G401.6 (cell line): ENCODE results near the gene AMDHD2.
A peak's percentile ranks its signal among the peaks of the same experiment; 100 is the strongest.
"Not testable (repeated sequence)": the region's sequence is repeated elsewhere in the genome, so short reads cannot be mapped to it uniquely, and the experiment has no call there.

Experiments
- FAIRE-seq: peaks from 2 replicates; lab custom pipeline; 2012; peaks lifted over from hg19 to GRCh38; lab: Jason Lieb, UNC

AMDHD2 gene

GRCh38 chr16:2520097-2520783 is at the start of gene AMDHD2:
AMDHD2 (plus strand) TSS chr16:2520371; CDS start chr16:2520459, 88 bp downstream.
- FAIRE-seq, result no peak

- peak; percentile 23 for FAIRE-seq
These were observed 49.6 kb upstream of the AMDHD2 start for GRCh38 chr16:2470603-2471015.

DNA sequence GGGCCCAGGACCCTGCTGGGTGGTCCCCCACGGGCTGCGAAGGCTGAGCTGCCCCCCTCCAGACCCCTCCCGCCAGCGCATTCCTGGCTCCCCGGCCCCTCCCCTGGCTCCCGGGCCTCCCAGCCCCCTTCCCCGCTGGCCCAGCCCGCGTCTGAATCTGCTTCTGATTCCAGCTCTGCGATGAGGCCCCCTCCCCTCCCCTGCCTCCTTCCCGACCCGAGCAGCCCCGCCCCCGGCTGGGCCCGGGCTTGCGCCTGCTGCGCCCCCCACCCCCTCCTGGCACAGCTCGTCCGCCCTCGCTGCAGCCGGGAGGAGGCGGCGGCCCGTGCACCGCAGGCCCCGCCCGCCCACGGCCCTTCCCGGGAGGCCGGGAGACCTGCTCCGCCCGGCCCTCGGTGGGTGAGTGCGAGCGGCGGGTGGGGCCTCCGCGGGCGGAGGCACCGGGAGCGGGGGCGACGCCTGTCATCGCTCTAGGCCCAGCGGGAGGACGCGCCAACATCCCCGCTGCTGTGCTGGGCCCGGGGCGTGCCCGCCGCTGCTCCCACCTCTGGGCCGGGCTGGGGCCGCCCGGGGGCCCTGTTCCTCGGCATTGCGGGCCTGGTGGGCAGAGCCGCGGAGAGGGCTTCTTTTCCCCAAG is 49.0 kb upstream of the AMDHD2 start, which contains the start of gene NTN3:
Gene NTN3 (plus strand): TSS at position 282 of the 637 bp plus-strand sequence. CDS start 405 bp downstream, outside the sequence.
- no peak for FAIRE-seq

DNA sequence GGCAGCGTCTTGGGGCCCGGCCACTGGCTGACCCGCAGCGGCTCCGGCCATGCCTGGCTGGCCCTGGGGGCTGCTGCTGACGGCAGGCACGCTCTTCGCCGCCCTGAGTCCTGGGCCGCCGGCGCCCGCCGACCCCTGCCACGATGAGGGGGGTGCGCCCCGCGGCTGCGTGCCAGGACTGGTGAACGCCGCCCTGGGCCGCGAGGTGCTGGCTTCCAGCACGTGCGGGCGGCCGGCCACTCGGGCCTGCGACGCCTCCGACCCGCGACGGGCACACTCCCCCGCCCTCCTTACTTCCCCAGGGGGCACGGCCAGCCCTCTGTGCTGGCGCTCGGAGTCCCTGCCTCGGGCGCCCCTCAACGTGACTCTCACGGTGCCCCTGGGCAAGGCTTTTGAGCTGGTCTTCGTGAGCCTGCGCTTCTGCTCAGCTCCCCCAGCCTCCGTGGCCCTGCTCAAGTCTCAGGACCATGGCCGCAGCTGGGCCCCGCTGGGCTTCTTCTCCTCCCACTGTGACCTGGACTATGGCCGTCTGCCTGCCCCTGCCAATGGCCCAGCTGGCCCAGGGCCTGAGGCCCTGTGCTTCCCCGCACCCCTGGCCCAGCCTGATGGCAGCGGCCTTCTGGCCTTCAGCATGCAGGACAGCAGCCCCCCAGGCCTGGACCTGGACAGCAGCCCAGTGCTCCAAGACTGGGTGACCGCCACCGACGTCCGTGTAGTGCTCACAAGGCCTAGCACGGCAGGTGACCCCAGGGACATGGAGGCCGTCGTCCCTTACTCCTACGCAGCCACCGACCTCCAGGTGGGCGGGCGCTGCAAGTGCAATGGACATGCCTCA is 48.3 kb upstream of the AMDHD2 start:
- FAIRE-seq, result no peak

DNA sequence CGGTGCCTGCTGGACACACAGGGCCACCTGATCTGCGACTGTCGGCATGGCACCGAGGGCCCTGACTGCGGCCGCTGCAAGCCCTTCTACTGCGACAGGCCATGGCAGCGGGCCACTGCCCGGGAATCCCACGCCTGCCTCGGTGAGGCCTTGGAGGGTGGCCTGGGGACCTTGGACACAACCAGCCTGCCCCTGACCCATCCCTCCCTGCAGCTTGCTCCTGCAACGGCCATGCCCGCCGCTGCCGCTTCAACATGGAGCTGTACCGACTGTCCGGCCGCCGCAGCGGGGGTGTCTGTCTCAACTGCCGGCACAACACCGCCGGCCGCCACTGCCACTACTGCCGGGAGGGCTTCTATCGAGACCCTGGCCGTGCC is 47.7 kb upstream of the AMDHD2 start:
- no peak for FAIRE-seq

DNA sequence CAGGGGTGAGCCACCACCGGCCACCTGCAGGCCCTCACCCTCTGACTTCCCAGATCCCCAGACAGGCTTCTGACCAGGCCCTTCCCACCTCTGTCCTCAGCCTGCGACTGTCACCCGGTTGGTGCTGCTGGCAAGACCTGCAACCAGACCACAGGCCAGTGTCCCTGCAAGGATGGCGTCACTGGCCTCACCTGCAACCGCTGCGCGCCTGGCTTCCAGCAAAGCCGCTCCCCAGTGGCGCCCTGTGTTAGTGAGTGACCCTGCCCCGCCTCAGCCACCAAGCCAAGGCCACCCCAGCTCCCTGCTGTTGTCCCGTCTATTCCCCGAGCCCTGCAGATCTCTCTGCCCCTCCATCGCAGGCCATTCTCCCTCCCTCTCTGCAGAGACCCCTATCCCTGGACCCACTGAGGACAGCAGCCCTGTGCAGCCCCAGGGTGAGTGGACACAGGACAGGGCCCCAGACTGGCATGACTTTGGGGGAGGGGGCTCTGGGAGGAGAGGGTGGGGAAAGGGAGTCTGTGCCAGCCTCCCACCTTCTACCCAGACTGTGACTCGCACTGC is 47.2 kb upstream of the AMDHD2 start:
- no peak for FAIRE-seq

DNA sequence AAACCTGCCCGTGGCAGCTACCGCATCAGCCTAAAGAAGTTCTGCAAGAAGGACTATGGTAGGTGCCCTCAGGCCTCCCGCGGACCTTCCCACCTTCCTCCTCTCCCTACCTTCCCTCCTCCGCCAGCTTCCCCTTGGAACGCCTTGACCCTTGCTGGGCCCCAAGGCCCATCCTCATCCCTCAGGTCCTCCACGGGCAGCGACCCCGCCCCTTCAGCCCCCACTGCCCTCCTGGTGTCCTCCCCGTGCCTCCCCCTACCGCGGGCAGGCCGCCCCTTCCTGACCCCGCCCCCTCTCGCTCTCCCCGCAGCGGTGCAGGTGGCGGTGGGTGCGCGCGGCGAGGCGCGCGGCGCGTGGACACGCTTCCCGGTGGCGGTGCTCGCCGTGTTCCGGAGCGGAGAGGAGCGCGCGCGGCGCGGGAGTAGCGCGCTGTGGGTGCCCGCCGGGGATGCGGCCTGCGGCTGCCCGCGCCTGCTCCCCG is 46.7 kb upstream of the AMDHD2 start:
- FAIRE-seq, result no peak

GRCh38 chr16:2473999-2474876 is 45.9 kb upstream of the AMDHD2 start:
- no peak for FAIRE-seq

DNA sequence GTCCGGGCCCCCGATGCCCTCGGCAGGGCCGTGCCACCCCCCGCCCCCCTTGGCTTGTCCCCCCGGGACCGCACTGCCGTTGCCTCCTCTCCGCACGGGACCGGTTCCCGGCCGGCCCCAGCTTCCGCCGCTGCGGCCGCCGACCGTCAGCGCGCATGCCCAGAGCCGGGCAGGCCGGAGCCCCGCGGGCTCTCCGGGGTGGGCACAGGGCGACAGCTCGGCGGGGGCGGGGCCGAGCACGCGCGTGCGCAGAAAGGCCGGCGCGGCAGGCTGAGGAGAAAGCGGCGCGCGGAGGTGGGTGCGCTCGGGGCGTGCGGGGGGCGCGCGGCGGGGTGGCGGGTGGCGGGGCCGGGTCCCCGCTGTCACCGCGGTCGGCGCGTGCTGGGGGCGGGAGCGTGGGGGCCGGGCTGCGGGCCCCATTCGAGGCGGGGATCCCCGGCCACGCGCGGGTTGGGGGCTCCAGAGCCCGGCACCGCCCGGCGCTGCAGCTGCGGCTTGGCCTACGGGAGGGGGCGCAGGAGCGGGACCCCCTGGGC is 45.2 kb upstream of the AMDHD2 start, which contains the start of gene TBC1D24:
Gene TBC1D24 (plus strand): TSS at position 251 of the 536 bp plus-strand sequence. CDS start 21,022 bp downstream, outside the sequence.
- no peak for FAIRE-seq

- FAIRE-seq, result no peak
These were observed 44.5 kb upstream of the AMDHD2 start for GRCh38 chr16:2475413-2476344.

GRCh38 chr16:2476345-2476720 is 43.8 kb upstream of the AMDHD2 start:
- no peak for FAIRE-seq

GRCh38 chr16:2476741-2477140 is 43.4 kb upstream of the AMDHD2 start:
- no peak for FAIRE-seq

DNA sequence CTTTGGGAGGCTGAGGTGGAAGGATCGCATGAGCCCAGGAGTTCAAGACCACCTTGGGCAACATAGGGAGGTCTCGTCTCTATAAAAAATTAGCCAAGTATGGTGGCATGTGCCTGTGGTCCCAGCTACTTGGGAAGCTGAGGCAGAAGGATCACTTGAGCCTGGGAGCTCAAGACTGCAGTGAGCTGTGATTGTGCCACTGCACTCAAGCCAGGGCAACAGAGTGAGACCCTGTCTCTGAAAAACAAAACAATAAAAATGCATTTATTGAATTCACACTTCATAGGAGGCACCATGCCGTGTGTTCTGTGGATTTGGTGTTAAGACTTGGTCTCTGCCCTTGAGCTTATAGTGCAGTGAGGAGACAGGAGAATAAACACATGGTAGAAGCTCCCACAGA is 42.8 kb upstream of the AMDHD2 start:
- FAIRE-seq, result no peak

- FAIRE-seq, result no peak
These were observed 41.9 kb upstream of the AMDHD2 start for GRCh38 chr16:2478279-2478678.

DNA sequence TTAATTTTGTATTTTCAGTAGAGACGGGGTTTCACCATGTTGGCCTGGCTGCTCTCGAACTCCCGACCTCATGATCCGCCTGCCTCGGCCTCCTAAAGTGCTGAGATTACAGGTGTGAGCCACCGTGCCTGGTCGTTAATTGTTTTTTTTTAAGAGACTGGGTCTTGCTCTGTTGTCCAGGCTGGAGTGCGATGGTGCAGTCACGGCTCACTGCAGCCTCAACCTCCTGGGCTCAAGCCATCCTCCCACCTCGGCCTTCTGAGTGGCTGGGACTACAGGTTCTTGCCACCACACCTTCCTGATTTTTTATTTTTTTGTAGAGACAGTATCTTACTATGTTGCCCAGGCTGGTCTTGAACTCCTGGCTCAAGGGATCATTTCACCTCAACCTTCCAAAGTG is 40.2 kb upstream of the AMDHD2 start:
- FAIRE-seq, result not testable (repeated sequence)

DNA sequence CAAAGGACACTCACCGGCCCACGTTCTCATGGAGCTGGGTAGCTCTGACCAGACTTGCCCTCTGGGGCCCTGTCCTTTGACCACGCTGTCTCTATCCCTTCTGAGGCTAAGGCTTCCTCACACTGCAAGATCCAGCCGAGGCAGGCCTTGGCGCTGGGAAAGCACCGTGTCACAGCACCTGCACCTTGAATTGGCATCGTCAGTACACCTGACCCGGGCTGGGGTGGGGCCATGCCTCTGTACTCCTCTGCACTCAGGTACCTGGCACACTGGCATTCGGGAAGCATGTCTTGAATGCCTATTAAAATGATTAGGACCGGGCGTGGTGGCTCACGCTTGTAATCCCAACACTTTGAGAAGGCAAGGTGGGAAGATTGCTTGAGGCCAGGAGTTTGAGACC is 39.2 kb upstream of the AMDHD2 start:
- no peak for FAIRE-seq

DNA sequence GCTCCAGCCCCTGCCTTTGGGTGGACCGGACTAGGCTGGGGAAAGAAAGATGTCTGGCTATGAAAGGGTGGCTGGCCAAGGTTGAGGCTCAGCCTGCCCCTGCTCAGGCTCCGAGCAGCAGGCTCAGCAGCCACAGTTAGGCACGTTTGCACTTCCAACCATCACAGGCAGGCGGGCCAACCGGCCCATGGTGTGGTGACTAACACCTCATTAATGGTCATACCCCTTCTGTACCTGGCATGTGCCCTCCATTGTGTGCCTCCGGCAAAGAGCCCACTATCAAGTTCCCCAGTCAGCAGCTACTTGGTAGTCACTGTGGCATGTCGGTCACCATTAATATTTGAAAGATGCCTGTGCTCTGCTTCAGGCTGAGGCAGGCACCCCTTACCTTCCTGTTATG is 38.5 kb upstream of the AMDHD2 start:
- no peak for FAIRE-seq

GRCh38 chr16:2482249-2482648 is 37.9 kb upstream of the AMDHD2 start:
- FAIRE-seq, result no peak

- no peak for FAIRE-seq
These were observed 37.2 kb upstream of the AMDHD2 start for GRCh38 chr16:2482708-2483534.
